AG09319 (cell line): Measurements from ENCODE around the gene HOMER1.
"Not testable (repeated sequence)": the region's sequence is repeated elsewhere in the genome, so short reads cannot be mapped to it uniquely, and the experiment has no call there.

Experiments used
- DNase-seq: peaks from one replicate; pipeline ENCODE4 v3.0.0-alpha.2; 2010; ENCODE audit warnings: low read depth; ENCODE audit errors: extremely low read depth
- TF ChIP-seq, protein P1 (sequence below): IDR thresholded peaks from 2 replicates; pipeline ENCODE4 v1.5.1; 2011; ENCODE audit warnings: low read depth, mild to moderate bottlenecking, inconsistent platforms, low read length, moderate library complexity

HOMER1 gene

DNA sequence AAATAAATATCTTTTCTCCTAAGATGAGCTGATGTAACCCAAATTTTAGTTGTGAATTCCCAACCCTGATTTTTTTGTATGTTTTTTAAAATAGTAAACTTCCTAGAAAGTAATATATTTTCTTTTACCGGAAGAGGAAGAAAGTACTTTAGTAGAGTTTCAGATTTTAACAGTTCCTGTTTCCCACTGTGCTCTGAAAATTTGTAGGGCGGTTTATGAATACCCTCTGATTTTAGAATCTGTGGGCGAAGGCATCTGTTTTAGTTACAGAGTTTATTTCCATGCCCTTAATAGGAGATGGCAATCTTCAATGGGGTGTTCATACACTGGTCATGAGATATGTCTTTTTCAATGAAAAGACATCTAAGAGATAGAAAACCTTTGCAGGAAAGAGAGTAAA is 3.7 kb upstream of the HOMER1 start:
- no peak for DNase-seq
- TF ChIP-seq, protein P1, sequence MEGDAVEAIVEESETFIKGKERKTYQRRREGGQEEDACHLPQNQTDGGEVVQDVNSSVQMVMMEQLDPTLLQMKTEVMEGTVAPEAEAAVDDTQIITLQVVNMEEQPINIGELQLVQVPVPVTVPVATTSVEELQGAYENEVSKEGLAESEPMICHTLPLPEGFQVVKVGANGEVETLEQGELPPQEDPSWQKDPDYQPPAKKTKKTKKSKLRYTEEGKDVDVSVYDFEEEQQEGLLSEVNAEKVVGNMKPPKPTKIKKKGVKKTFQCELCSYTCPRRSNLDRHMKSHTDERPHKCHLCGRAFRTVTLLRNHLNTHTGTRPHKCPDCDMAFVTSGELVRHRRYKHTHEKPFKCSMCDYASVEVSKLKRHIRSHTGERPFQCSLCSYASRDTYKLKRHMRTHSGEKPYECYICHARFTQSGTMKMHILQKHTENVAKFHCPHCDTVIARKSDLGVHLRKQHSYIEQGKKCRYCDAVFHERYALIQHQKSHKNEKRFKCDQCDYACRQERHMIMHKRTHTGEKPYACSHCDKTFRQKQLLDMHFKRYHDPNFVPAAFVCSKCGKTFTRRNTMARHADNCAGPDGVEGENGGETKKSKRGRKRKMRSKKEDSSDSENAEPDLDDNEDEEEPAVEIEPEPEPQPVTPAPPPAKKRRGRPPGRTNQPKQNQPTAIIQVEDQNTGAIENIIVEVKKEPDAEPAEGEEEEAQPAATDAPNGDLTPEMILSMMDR, result no peak

DNA sequence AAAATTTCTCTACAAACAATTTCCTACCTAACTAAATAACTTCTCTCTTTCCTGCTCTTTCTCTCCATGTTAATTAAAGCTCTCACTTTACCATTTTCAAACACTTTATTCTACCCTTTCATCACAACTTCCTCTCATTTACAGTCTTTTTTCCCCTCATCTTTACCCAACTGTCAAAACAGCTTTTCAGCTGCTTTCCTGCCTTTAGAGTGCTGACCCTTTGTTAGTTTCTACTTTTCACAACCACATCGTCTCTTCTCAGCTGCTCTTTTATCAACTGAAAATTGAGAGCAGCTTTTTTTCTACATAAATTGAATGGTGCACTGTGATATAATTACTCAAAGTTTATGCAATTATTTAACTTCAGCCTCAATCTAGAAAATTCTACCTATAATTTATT is 3.1 kb upstream of the HOMER1 start:
- no peak for DNase-seq
- TF ChIP-seq, protein P1, result no peak

DNA sequence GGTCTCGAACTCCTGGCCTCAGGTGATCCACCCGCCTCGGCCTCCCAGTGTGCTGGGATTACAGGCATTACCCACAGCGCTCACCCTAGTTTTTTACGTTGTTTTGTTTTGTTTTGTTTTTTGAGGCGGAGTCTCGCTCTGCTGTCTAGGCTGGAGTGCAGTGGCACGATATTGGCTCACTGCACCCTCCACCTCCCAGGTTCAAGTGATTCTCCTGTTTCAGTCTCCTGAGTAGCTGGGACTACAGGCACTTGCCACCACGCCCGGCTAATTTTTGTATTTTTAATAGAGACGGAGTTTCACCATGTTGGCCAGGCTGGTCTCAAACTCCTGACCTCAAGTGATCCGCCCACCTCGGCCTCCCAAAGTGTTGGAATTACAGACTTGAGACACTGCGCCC is 2.4 kb upstream of the HOMER1 start:
- not testable (repeated sequence) for DNase-seq

DNA sequence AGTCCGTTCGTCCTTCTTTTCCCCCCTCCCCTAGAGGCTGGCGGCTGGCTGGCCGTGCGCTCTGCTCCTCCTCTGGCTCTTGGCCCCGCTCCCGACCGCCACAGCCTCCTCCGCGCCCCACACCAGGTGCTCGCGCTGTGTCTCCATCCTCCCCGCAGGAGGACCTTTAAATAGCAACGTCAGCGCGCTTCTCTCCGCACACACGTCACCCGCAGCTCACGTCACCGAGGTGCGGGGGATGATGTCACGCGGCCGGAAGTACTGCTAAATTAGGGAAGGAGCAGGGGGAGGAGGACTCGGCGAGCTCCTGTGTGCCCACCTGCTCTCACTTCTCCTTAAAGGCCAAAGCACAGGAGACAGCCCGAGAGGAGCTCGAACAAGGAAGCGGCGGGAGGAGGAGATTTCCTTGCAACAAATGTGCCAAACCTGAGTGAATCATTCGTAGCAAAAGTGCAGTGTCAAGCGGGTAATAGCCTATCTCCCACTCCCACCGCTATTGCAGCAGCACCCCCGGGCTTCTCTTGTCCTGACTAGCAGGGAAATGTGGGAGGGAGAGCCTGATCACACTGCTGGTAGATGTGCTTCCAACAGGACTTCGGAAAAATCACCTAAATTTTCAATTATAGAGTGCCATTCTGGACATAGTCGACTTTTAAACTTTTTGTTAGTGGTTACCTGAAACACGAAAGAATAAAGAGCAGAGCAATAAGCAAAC is 614 bp upstream of the HOMER1 start:
- peak; percentile 79 for DNase-seq
- TF ChIP-seq, protein P1, result no peak

DNA sequence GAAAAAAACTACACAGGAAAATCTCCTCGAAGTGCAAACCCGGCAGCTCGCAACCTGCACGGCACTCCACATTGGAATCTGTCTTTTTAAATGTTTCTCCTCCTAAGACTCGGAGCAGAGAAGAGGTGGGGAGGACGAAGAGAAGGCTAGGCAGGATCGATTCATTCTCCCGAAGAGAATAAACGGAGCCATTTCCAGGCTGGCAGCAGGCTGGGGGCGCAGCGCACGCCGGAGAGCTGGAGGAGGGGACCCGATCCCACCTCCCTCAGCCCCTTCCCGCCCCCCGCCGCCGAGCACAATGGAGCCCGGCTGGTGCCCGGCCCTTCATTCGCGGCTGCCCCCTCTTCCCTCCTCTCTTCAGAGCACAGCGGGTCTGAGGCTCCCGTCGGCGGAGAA is 628 bp downstream of the HOMER1 start:
- TF ChIP-seq, protein P1, result no peak
- no peak for DNase-seq

DNA sequence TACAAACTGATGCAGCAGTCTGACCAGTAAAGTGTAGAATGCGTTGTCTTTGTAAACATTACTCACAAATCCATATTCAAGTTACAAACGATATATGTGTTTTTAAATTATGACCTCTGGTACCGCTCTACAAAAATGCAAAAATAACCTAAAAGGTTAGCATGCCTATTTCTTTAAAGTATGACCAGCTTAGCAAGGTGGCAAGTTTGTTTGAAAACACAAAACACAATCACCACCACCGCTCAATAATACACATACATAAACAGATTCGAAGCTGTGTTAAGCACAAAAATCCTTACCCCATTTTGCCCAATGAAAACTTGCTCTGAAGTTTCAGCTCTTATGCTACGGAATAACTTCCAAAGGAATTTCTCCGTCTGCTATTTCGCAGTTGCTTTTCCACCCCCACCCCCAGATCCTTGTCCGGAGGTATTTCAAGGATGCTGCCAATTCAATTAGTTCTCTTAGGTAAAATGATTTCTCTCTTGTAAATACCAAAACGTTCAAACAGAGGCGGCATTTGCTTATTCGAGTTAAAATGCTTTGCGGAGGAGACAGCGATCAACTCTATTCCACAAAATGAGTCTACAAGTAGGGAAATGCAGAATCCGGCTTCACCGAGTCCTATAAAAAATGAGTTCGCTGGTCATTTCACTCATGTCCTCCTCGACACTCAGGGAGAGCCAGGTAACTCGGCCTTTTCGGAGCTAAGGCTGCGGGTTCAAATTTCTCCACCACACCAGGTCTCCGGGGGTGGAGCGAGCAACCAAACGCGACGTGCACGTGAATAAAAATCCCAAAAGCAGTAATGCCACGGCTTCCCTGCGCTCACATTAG is 1.2 kb downstream of the HOMER1 start:
- TF ChIP-seq, protein P1, result no peak
- no peak for DNase-seq

DNA sequence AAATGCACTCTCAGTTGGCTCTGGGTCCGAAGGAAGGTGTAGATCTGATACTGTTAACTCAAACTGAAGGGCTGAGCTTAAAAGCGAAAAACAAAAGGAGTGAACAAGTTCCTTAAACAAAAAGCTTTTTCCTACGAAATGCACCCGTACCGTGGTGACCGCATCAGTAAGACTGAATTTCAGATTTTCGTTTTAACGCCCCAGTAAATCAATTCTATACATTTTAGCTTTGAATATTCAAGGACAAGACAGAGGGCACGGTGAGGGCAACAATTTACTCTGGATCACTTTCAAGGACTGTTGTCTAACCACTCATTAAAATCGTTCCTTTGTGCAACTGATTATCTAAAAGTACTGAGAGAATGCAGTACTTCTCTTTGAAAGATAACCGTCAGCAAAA is 1.9 kb downstream of the HOMER1 start:
- TF ChIP-seq, protein P1, result no peak

DNA sequence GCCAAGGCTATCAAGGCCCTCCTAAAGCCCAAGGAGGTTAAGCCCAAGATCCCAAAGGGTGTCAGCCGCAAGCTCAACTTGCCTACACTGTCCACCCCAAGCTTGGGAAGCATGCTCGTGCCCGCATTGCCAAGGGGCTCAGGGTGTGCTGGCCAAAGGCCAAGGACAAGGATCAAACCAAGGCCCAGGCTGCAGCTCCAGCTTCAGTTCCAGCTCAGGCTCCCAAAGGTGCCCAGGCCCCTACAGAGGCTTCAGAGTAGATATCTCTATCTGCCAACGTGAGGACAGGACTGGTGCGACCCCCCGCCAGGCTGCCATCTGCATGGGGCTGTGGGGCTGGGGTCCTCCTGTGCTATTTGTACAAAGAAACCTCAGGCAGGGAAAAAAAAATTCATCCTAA is 3.3 kb downstream of the HOMER1 start:
- TF ChIP-seq, protein P1, result no peak

More for the DNA sequence above, 1.9 kb downstream of the HOMER1 start:
- no peak for DNase-seq

More for the DNA sequence above, 3.3 kb downstream of the HOMER1 start:
- DNase-seq, result no peak
